Fibroblast of villous mesenchyme (primary cell): ENCODE results near the gene TTC3. TPM values are rescaled to one million over a fixed set of nuclear protein-coding genes. Genes with fewer than 3 reads are reported as not detected.

Experiments used
- DNase-seq: peaks from one replicate; pipeline ENCODE4 v3.0.0-alpha.2; 2010; ENCODE audit warnings: low read depth
- H3K4me3 ChIP-seq: 2 replicates; pipeline ENCODE4 v1.5.1; 2011; ENCODE audit warnings: low read depth, mild to moderate bottlenecking, low read length
- total RNA-seq: library from RNA; depleted of rRNA; stranded (reverse); fragments of >200 nt; gene quantifications from 2 replicates; pipeline ENCODE4 v1.2.3, GENCODE V29; 2012
- TF ChIP-seq, protein P1 (sequence below): IDR thresholded peaks from 2 replicates; pipeline ENCODE4 v1.5.1; 2012; ENCODE audit warnings: low read depth, mild to moderate bottlenecking, low read length; ENCODE audit not compliant: insufficient read depth

The TTC3 gene
- total RNA-seq, 1 donor = 339 TPM

DNA sequence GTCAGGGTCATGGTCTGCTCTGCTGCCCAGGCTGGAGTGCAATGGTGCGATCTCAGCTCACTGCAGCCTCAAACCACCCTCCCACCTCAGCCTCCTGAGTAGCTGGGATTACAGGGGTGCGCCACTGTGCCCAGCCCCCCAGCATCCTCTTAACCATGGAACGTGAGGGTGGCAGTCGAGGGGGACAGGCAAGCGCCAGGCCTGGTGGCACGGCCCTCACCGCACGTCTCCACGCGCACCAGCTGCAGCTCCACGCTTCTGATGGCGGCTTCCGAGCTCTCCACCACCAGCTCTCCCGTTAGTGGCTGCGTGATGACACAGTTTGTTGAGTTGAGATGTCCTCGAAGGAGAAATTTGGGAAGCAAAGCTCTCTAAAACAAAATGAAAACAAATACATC, 154.9 kb downstream of the TTC3 start:
- no peak overlapping the region for H3K4me3 ChIP-seq
- TF ChIP-seq, protein P1, sequence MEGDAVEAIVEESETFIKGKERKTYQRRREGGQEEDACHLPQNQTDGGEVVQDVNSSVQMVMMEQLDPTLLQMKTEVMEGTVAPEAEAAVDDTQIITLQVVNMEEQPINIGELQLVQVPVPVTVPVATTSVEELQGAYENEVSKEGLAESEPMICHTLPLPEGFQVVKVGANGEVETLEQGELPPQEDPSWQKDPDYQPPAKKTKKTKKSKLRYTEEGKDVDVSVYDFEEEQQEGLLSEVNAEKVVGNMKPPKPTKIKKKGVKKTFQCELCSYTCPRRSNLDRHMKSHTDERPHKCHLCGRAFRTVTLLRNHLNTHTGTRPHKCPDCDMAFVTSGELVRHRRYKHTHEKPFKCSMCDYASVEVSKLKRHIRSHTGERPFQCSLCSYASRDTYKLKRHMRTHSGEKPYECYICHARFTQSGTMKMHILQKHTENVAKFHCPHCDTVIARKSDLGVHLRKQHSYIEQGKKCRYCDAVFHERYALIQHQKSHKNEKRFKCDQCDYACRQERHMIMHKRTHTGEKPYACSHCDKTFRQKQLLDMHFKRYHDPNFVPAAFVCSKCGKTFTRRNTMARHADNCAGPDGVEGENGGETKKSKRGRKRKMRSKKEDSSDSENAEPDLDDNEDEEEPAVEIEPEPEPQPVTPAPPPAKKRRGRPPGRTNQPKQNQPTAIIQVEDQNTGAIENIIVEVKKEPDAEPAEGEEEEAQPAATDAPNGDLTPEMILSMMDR = no peak
- DNase-seq = no peak

DNA sequence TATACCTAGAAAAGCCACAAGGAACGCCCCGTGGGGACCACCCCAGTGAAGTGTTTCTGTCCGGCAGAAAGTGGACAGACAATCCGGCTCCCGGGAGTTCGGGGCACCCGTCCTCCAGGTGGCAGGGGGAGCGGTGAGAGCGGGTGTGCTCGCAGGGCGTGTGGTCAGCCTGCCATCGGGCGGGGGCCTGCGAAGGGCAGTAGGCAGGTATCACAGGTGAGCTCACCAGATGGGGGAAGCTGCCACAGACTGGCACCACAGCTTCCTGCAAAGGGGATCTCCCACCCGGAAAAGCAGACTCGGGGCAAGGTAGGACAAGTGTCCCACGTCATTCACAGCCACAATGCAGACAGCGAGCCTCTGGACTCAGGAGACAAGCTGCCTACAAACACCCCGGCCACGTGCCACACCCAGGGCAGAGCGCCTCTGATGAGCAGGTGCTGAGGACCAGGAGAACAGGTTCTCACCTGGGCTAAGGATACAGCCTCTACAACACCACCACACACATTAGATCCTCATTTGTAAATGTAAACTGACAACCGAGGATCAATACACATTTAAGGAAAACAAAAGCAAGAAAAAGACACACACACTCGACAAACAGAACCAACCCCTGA, 157.7 kb downstream of the TTC3 start:
- no peak overlapping the region for H3K4me3 ChIP-seq
- TF ChIP-seq, protein P1 = no peak
- DNase-seq = no peak

DNA sequence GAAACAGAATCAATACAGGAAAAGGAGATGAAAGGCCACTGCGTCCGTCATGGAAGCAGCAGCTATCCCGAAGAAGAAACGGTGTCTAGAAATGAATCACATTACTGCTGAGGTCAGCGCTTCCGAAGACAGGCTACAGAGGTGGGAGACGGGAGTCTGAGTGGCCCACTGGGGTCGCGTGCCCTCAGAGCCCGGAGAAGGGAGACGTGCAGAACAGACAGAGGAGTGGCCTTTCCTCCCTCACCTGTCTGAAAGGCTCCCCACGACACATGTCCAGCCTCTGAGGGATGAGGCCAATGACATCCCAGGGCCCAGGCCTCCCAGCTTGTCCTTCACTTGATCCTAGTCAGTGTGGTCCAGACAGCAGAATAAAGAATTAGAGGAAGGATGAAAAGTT, 158.2 kb downstream of the TTC3 start:
- no peak for DNase-seq
- TF ChIP-seq, protein P1 = no peak
- H3K4me3 ChIP-seq = no peak overlapping the region

DNA sequence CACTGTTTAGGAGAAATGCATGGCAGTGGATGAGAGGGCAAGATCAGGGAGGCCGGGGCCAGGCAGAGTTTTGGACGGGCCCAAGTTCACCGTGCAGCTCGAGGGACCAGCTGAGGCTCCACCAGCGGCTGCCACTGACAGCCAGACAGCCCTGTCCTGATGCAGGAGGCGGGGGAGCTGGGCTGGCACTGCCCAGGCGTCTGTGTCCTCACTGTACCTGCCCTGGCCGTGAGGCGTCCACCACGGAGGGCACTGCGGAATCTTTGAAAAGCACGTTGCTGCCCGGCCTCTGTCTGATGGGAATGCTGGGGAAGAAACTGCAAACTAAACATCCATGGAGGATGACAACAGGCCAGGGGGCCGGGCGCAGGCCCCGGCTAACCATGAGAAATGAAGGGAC, 158.6 kb downstream of the TTC3 start:
- no peak overlapping the region for H3K4me3 ChIP-seq
- DNase-seq = no peak
- TF ChIP-seq, protein P1 = no peak

DNA sequence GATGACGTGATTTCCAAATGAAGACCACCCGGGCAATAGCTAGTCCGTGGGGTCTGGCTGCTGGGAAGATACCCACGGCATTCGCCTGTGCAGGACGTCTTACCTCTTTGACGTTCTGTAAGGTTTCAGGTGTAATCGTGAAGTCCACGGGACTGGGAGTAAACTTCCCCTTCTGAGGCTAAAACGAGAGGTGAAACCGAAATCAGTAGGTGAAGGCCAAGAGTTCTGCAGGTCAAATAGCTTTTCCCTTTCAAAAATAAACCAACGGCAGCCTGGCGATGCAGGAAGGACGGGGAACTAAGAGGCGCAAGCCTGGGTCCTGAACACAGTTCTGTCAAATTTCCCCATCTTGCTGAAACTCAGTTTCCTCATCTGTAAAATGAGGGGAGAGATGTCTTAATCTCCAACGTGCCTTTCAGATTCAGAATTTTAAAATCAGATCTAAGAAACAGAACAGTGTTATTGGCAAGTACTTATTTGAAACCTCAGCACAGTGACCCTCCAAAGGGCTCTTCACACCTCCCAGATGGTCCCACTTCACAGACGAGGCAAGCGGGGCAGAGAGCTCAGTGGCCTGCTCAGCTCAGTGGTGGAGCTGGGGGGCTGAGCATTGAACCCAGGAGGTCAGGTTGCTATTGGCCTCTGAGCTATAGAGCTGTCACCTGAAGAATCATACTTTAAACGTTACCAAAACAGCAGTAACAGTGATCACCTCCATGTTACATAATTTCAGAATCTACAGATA, 159.4 kb downstream of the TTC3 start:
- TF ChIP-seq, protein P1 = no peak
- no peak for DNase-seq
- no peak overlapping the region for H3K4me3 ChIP-seq

GRCh38 chr21:37233551-37234146, 160.6 kb downstream of the TTC3 start:
- no peak for DNase-seq
- TF ChIP-seq, protein P1 = no peak
- H3K4me3 ChIP-seq = no peak overlapping the region
